WERI-Rb-1 (cell line): ENCODE data around the gene RIPOR3.
"Not testable (repeated sequence)": the region's sequence is repeated elsewhere in the genome, so short reads cannot be mapped to it uniquely, and the experiment has no call there.

Experiments
- DNase-seq: peaks from one replicate; pipeline ENCODE4 v3.0.0-alpha.2; 2020
- H3K27ac ChIP-seq: fragments of 250-450 bp; sonication (Bioruptor Pico); 2 replicates; pipeline ENCODE4 v1.5.1; 2020; ENCODE audit warnings: mild to moderate bottlenecking, moderate library complexity
- H3K27me3 ChIP-seq: fragments of 250-450 bp; sonication (Bioruptor Pico); 2 replicates; pipeline ENCODE4 v1.5.1; 2021; ENCODE audit warnings: mild to moderate bottlenecking, low read depth, moderate library complexity; ENCODE audit not compliant: insufficient read depth, severe bottlenecking
- H3K36me3 ChIP-seq: fragments of 250-450 bp; sonication (Bioruptor Pico); 2 replicates; pipeline ENCODE4 v1.5.1; 2020; ENCODE audit warnings: mild to moderate bottlenecking, moderate library complexity
- H3K4me3 ChIP-seq: 2 replicates; pipeline ENCODE4 v1.5.1; 2011; ENCODE audit warnings: low read depth, mild to moderate bottlenecking, control low read depth, low read length
- H3K9me3 ChIP-seq: fragments of 250-450 bp; sonication (Bioruptor Pico); 2 replicates; pipeline ENCODE4 v1.5.1; 2021; ENCODE audit warnings: mild to moderate bottlenecking, moderate library complexity; ENCODE audit not compliant: severe bottlenecking
- TF ChIP-seq, protein P1 (sequence below): IDR thresholded peaks from 2 replicates; pipeline ENCODE4 v1.5.1; 2011; ENCODE audit warnings: low read depth, mild to moderate bottlenecking, control low read depth, inconsistent platforms, low read length

The RIPOR3 gene

DNA sequence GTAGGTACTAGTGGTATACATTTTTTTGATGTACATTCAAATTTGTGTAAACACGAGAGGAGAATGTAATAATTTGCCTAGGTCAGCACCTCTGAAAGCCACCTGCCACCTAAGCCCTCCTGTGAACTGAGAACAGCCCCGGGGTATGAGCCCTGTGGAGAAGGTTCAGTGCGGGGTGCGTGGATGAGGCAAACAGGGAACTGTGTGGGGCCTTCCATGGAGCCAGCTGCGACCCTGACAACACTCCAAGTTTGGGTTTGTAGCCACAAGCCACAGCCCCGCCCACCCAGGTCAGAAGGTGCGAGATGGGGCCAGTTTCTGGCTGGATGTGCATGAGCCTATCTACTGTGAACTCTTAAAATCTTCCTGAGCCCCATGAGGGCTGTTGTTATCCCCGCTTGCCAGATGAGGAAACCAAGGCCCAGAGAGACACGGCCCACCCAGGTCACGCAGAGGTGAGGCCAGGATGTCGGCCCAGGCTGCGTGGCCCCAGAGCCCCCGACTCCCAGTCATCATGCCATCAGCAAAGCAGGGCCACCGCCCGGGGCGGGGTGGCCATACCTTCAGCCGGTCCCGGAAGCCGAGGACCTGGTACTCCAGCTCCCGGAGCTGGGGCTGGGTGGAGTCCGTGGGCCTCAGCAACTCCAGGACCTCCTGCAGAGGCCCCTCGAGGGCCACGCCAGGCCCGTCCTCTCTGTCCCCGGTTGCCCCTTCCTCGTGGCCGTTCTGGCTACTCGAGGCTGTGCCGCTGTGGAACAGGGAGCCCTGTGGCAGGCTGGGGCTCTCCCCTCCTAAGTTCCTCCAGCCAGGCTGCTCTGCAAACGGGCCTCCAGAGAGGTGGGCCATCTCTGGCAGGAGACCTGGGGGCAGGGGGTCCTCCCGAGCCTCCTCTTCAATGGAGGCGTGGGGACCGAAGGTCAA is 89.6 kb downstream of the RIPOR3 start:
- Histone ChIP-seq H3K27me3 (no peaks in the 10 kb centered on the region), H3K36me3 (no peaks in the 10 kb centered on the region), H3K9me3 (no peaks in the 10 kb centered on the region), H3K4me3 (no peak overlapping the region), H3K27ac (no peak overlapping the region)
- DNase-seq: no peak
- TF ChIP-seq, protein P1, sequence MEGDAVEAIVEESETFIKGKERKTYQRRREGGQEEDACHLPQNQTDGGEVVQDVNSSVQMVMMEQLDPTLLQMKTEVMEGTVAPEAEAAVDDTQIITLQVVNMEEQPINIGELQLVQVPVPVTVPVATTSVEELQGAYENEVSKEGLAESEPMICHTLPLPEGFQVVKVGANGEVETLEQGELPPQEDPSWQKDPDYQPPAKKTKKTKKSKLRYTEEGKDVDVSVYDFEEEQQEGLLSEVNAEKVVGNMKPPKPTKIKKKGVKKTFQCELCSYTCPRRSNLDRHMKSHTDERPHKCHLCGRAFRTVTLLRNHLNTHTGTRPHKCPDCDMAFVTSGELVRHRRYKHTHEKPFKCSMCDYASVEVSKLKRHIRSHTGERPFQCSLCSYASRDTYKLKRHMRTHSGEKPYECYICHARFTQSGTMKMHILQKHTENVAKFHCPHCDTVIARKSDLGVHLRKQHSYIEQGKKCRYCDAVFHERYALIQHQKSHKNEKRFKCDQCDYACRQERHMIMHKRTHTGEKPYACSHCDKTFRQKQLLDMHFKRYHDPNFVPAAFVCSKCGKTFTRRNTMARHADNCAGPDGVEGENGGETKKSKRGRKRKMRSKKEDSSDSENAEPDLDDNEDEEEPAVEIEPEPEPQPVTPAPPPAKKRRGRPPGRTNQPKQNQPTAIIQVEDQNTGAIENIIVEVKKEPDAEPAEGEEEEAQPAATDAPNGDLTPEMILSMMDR: no peak

DNA sequence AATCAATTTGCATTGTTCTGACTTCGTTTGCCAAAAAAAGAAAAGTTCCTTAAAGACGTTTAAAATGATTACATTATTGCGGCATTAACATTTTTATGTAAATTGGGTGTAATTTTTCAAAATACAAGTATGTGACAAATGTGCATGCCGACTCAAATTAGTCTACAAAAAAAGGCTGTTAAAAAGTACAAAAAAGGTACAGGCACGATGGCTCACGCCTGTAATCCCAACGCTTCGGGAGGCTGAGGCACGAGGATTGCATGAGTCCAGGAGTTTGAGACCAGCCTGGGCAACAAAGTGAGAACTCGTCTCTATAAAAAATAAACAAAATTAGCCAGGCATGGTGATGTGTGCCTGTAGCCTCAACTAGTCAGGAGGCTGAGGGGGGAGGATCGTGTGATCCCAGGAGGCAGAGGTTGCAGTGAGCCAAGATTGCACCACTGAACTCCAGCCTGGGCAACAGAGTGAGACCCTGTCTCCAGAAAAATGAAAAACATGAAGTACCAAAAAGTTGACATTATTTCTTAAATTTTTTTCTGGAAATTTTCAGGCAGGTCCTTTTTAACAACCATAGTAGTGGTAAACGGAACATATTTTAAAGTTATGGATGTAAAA is 91.0 kb downstream of the RIPOR3 start:
- TF ChIP-seq, protein P1: no peak
- Histone ChIP-seq H3K36me3 (no peaks in the 10 kb centered on the region), H3K27me3 (no peaks in the 10 kb centered on the region), H3K27ac (no peak overlapping the region), H3K4me3 (no peak overlapping the region), H3K9me3 (no peaks in the 10 kb centered on the region)
- no peak for DNase-seq

DNA sequence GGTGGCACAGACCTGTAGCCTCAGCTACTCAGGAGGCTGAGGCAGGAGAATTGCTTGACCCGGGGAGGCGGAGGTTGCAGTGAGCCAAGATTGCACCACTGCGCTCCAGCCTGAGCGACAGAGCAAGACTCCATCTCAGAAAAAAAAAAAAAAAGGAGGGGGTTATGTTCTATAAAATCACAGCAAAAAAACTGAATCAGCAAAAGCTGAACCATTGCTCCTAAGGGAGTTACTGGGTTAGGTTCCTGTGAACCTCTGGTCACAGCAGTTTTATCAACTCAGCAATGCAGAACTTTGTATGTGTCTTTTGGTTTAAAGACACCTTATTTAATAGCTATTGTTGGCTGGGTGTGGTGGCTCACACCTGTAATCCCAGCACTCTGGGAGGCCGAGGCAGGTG is 92.6 kb downstream of the RIPOR3 start:
- H3K27ac ChIP-seq, DNase-seq, H3K36me3 ChIP-seq, H3K4me3 ChIP-seq, H3K9me3 ChIP-seq, H3K27me3 ChIP-seq: not testable (repeated sequence)

DNA sequence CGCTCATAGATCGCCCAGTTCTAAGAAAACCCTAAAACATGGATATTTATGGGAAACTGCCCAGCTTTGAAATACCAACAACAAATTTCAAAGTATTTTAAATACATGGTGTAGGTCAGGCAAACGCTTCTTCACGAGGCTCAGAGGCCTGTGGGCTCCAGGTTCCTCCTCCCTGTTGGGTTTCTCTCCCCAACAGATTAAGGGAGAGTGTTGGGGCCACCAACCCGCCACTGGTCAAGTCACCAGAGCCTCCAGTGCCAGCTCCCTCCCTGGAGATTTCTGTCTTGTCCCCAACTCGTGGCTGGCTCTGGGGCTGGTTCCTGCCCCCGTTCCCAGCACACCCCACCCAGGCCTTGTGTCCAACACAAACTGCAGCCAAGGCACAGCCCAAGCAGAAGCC is 93.3 kb downstream of the RIPOR3 start:
- Histone ChIP-seq H3K27ac (no peak overlapping the region), H3K9me3 (no peaks in the 10 kb centered on the region), H3K36me3 (no peaks in the 10 kb centered on the region), H3K27me3 (no peaks in the 10 kb centered on the region), H3K4me3 (no peak overlapping the region)
- DNase-seq: no peak
- TF ChIP-seq, protein P1: no peak

DNA sequence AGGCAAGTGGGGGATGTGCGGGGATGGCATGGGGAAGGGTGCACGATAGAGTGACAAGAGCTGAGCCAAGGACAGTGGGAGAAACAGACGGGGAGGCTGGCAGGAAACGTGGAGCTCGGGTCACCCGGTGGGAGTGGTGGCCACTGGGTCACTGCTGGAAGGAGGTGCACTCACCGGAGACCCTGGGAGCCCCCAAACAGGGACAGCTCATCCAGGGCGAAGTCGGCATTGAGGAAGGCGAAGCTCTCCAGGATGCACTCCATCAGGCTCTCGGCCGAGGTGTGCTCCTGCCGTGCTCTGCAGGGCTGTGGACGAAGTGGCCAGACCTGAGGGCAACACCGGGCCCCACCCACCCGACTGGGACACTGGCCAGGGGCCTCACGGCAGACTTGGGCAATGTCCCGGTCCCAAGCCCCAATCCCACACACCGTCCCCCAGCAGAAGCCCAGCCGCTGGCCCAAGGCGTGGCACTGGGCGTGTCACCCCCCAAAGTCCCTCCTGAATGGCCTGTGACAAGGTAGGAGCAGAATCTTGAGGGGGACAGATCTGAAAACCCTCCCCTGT is 93.9 kb downstream of the RIPOR3 start:
- H3K36me3 ChIP-seq: no peaks in the 10 kb centered on the region
- H3K4me3 ChIP-seq: no peak overlapping the region
- H3K27ac ChIP-seq: no peak overlapping the region
- DNase-seq: no peak
- no peaks in the 10 kb centered on the region for H3K27me3 ChIP-seq
- TF ChIP-seq, protein P1: no peak
- no peaks in the 10 kb centered on the region for H3K9me3 ChIP-seq

DNA sequence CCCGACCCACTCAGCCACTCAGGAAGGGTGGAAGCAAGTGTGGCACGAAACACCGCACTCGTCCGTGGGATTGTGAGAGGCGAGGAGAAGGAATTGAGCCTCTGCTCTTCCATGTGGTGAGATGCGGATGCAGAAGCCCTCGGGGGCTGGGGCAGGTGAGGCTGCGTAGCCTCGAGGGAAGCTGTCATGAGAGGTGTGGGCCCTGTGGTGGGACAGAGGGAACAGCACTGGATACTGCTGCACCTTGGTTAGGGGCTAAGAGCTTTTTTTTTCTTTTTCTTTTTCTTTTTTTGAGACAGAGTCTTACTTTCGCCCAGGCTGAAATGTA is 94.7 kb downstream of the RIPOR3 start:
- H3K4me3 ChIP-seq: no peak overlapping the region
- H3K27ac ChIP-seq: no peak overlapping the region
- no peaks in the 10 kb centered on the region for H3K27me3 ChIP-seq
- H3K9me3 ChIP-seq: no peaks in the 10 kb centered on the region
- H3K36me3 ChIP-seq: no peaks in the 10 kb centered on the region
- TF ChIP-seq, protein P1: no peak
- DNase-seq: no peak
